Thymus (tissue), 11 donors: Measurements from ENCODE around the gene NME1. TPM values are rescaled to one million over a fixed set of nuclear protein-coding genes. Genes with fewer than 3 reads are reported as not detected.
"Not testable (repeated sequence)": the region's sequence is repeated elsewhere in the genome, so short reads cannot be mapped to it uniquely, and the experiment has no call there.

ENCODE experiments used
- DNase-seq, 9 donors: peaks; one replicate each; pipeline ENCODE4 v3.0.0-alpha.2; 2013; ENCODE audit warnings: low spot score in 9 of 9, low read depth in 6 of 9, missing footprints in 1 of 9
- H3K27ac ChIP-seq, 2 donors: one replicate each; pipeline ENCODE4 v1.5.1; 2013; ENCODE audit warnings: control low read depth in 1 of 2, low read depth in 1 of 2, low read length in 1 of 2, mild to moderate bottlenecking in 1 of 2, moderate library complexity in 1 of 2
- H3K27me3 ChIP-seq, 2 donors: one replicate each; pipeline ENCODE4 v1.5.1; 2013; ENCODE audit warnings: low read length in 1 of 2; ENCODE audit not compliant: control insufficient read depth in 2 of 2, insufficient read depth in 1 of 2
- H3K36me3 ChIP-seq, 2 donors: one replicate each; pipeline ENCODE4 v1.5.1; 2013; ENCODE audit warnings: low read length in 1 of 2, mild to moderate bottlenecking in 1 of 2, moderate library complexity in 1 of 2; ENCODE audit not compliant: control insufficient read depth in 2 of 2, insufficient read depth in 2 of 2
- H3K4me1 ChIP-seq, 2 donors: one replicate each; pipeline ENCODE4 v1.5.1; 2013; ENCODE audit warnings: low read length in 2 of 2; ENCODE audit not compliant: control insufficient read depth in 2 of 2, insufficient read depth in 2 of 2
- H3K4me3 ChIP-seq, 2 donors: one replicate each; pipeline ENCODE4 v1.5.1; 2013; ENCODE audit warnings: low read length in 2 of 2, control low read depth in 1 of 2, mild to moderate bottlenecking in 1 of 2
- H3K9me3 ChIP-seq, 2 donors: one replicate each; pipeline ENCODE4 v1.5.1; 2013; ENCODE audit warnings: low read length in 1 of 2, mild to moderate bottlenecking in 1 of 2; ENCODE audit not compliant: control insufficient read depth in 2 of 2, insufficient read depth in 1 of 2
- WGBS: extraction: QIAGEN DNeasy Blood & Tissue Kit; methylation state at CpG from one replicate; pipeline ENCODE4 v1.1.7; 2013; 5-methylcytosine and 5-hydroxymethylcytosine counted together
- polyA plus RNA-seq: library from polyadenylated mRNA; stranded (reverse); fragments of 200-250 nt; gene quantifications from one replicate; pipeline ENCODE4 v1.2.3, GENCODE V29; 2013
- total RNA-seq: library from RNA; stranded (reverse); fragments of 120-200 nt; gene quantifications from one replicate; pipeline ENCODE4 v1.2.4, GENCODE V29; 2013
- donor health status: healthy.

Gene NME1
- total and polyA plus RNA-seq, 2 donors: 58.5 to 141 TPM

- Histone ChIP-seq H3K27ac (peak overlapping the region; percentile 95), H3K36me3 (no peaks in the 10 kb centered on the region), H3K4me1 (peaks cover 19 to 27% of the 10 kb centered on the region in 2 donors), H3K4me3 (peak overlapping the region; percentile 91 to 100), H3K9me3 (no peaks in the 10 kb centered on the region), H3K27me3 (no peaks in the 10 kb centered on the region)
- under 1% methylated on average over 42 of the region's 42 CpGs for WGBS
- DNase-seq: peak in 6 of 9 donors; percentile 8 to 59 (median 47)
Observed at GRCh38 chr17:51120357-51120738, 33.0 kb upstream of the NME1 start.

GRCh38 chr17:51120739-51121619, 32.4 kb upstream of the NME1 start, which contains the start of gene SPAG9:
SPAG9 (minus strand) TSS chr17:51120868; CDS start chr17:51120656, 212 bp downstream.
- Histone ChIP-seq H3K4me3 (peak within 1 kb of the TSS; percentile 91 to 100), H3K27me3 (no peaks in the 10 kb centered on the region), H3K9me3 (no peaks in the 10 kb centered on the region), H3K27ac (peak within 1 kb of the TSS; percentile 95), H3K36me3 (no peaks in the 10 kb centered on the region), H3K4me1 (peaks cover 19 to 27% of the 10 kb centered on the region in 2 donors)
- WGBS: under 1% methylated on average over 68 of the region's 68 CpGs
- DNase-seq: peak; percentile 74 to 94 (median 82)

- H3K27ac ChIP-seq: peak overlapping the region; percentile 75 to 95
- peak; percentile 32 to 78 (median 53) for DNase-seq
- H3K4me1 ChIP-seq: peaks cover 19 to 27% of the 10 kb centered on the region in 2 donors
- H3K9me3 ChIP-seq: no peaks in the 10 kb centered on the region
- no peaks in the 10 kb centered on the region for H3K27me3 ChIP-seq
- WGBS: 23% methylated on average over 23 of the region's 23 CpGs
- H3K4me3 ChIP-seq: peak overlapping the region; percentile 73 to 100
- no peaks in the 10 kb centered on the region for H3K36me3 ChIP-seq
Observed at GRCh38 chr17:51121620-51122472, 31.5 kb upstream of the NME1 start.

GRCh38 chr17:51122473-51123115, 30.8 kb upstream of the NME1 start:
- WGBS: 97% methylated on average over 10 of the region's 10 CpGs
- not testable (repeated sequence) for H3K9me3 ChIP-seq, H3K27me3 ChIP-seq, H3K4me3 ChIP-seq, H3K36me3 ChIP-seq, DNase-seq
- H3K4me1 ChIP-seq: peaks cover 19 to 27% of the 10 kb centered on the region in 2 donors
- peak overlapping the region in 1 of 2 donors; percentile 95 for H3K27ac ChIP-seq

GRCh38 chr17:51124640-51125503, 28.5 kb upstream of the NME1 start:
- no peaks in the 10 kb centered on the region for H3K9me3 ChIP-seq
- H3K4me1 ChIP-seq: peaks cover 10% of the 10 kb centered on the region in 2 donors
- 97% methylated on average over 5 of the region's 5 CpGs for WGBS
- no peak overlapping the region for H3K4me3 ChIP-seq
- no peak overlapping the region for H3K27ac ChIP-seq
- H3K27me3 ChIP-seq: no peaks in the 10 kb centered on the region
- H3K36me3 ChIP-seq: no peaks in the 10 kb centered on the region
- DNase-seq: no peak

GRCh38 chr17:51128076-51128475, 25.3 kb upstream of the NME1 start:
- H3K9me3 ChIP-seq: no peaks in the 10 kb centered on the region
- no peaks in the 10 kb centered on the region for H3K27me3 ChIP-seq
- DNase-seq: no peak
- WGBS: 90% methylated on average over 3 of the region's 3 CpGs
- H3K4me3 ChIP-seq: no peak overlapping the region
- H3K4me1 ChIP-seq: no peaks in the 10 kb centered on the region
- no peaks in the 10 kb centered on the region for H3K36me3 ChIP-seq
- H3K27ac ChIP-seq: no peak overlapping the region

GRCh38 chr17:51132964-51133319, 20.4 kb upstream of the NME1 start:
- no peak overlapping the region for H3K27ac ChIP-seq
- no peaks in the 10 kb centered on the region for H3K27me3 ChIP-seq

GRCh38 chr17:51133365-51133764, 20.0 kb upstream of the NME1 start:
- H3K9me3 ChIP-seq: no peaks in the 10 kb centered on the region
- H3K36me3 ChIP-seq: no peaks in the 10 kb centered on the region
- H3K4me3 ChIP-seq: no peak overlapping the region
- no peaks in the 10 kb centered on the region for H3K27me3 ChIP-seq
- whole genome bisulfite sequencing: 93% methylated on average over 2 of the region's 2 CpGs
- DNase-seq: no peak
- H3K4me1 ChIP-seq: no peaks in the 10 kb centered on the region
- H3K27ac ChIP-seq: no peak overlapping the region

More at GRCh38 chr17:51132964-51133319, 20.4 kb upstream of the NME1 start:
- H3K4me3 ChIP-seq: no peak overlapping the region
- H3K36me3 ChIP-seq: no peaks in the 10 kb centered on the region
- H3K9me3 ChIP-seq: no peaks in the 10 kb centered on the region
- no peaks in the 10 kb centered on the region for H3K4me1 ChIP-seq
- DNase-seq: no peak
